ENCODE data around the gene NAP1L2.

NAP1L2 gene

GRCh38 chrX:73214426-73215094 is at the start of gene NAP1L2:
Gene NAP1L2 (minus strand): TSS chrX:73214851. CDS start chrX:73214492, 359 bp downstream.
- no peak within 1 kb of the TSS for H3K4me3 ChIP-seq (ENCODE audit: low read depth, low read length)

GRCh38 chrX:73262991-73263390 is 48.3 kb upstream of the NAP1L2 start:
- H3K4me3 ChIP-seq (ENCODE audit: low read depth, low read length), result no peak overlapping the region
- 0 out of 2 replicates have a peak, but pooled peaks have one; percentile 3 for TF ChIP-seq CTCF (IDR thresholded peaks at IDR 0.05; ENCODE audit: low read depth, low read length)

More at GRCh38 chrX:73214426-73215094, at the start of gene NAP1L2:
- TF ChIP-seq CTCF (IDR thresholded peaks at IDR 0.05; ENCODE audit: low read depth, low read length), result no peak

GRCh38 chrX:73239242-73239641 is 24.6 kb upstream of the NAP1L2 start:
- H3K4me3 ChIP-seq (ENCODE audit: low read depth, low read length), result no peak overlapping the region
- TF ChIP-seq CTCF (IDR thresholded peaks at IDR 0.05; ENCODE audit: low read depth, low read length), result no peak

DNA sequence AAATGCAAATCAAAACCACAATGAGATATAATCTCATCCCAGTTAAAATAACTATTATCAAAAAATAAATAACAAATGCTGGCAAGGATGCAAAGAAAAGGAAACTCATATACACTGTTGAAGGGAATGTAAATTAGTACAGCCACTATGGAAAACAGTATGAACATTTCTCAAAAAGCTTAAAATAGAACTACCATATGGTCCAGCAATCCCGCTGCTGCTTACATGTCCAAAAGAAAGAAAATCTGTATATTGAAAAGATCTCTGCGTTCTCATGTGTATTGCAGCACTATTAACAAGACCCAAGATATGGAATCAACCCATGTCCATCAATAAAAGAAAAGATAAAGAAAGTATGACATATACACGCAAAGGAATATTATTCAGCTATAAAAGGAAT is 3.0 kb upstream of the NAP1L2 start:
- TF ChIP-seq CTCF (IDR thresholded peaks at IDR 0.05; ENCODE audit: low read depth, low read length), result no peak
- H3K4me3 ChIP-seq (ENCODE audit: low read depth, low read length), result no peak overlapping the region

GRCh38 chrX:73215246-73215645 is 595 bp upstream of the NAP1L2 start:
- TF ChIP-seq CTCF (IDR thresholded peaks at IDR 0.05; ENCODE audit: low read depth, low read length), result no peak

DNA sequence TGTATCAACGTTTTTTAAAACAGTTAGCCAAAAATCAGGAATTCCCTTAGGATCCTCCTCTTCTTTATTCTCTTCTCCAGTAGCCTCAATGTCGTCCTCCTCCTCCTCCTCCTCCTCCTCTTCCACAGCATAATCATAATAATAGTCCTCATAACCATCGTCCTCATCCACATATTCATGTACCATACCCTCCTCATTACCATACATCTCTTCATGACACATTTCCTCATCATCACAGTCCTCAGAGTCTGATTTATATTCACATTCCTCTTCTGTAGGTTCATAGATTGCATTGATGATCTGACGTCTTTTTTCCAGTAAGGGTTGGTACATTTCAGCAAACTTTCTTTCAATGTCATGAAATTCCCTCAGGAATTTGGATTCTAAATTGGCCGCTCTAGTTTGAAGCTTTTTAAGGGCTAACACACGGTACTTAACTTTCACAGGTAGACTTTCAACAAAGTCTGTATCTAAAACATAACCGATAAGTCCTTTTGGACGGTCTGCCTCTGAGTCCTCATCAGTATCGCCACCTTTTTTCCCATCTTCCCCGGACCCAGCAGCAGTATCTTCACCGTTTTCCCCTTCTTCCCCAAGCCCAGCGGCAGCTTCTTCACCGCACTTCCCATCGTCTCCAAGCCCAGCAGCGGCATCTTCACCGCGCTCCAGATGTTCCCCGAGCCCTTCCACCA is 771 bp downstream of the NAP1L2 start:
- no peak overlapping the region for H3K4me3 ChIP-seq (ENCODE audit: low read depth, low read length)

More at GRCh38 chrX:73215246-73215645, 595 bp upstream of the NAP1L2 start:
- H3K4me3 ChIP-seq (ENCODE audit: low read depth, low read length), result no peak overlapping the region

More for the DNA sequence above, 771 bp downstream of the NAP1L2 start:
- TF ChIP-seq CTCF (IDR thresholded peaks at IDR 0.05; ENCODE audit: low read depth, low read length), result no peak

Data from WI38 (cell line).